Left hindlimb (tissue), 1 donor: ENCODE measurements around the gene CXCL5.
"Not testable (repeated sequence)": the region's sequence is repeated elsewhere in the genome, so short reads cannot be mapped to it uniquely, and the experiment has no call there.

Experiments used
- DNase-seq: peaks from one replicate; pipeline ENCODE4 v3.0.0-alpha.2; 2018

CXCL5 gene

DNA sequence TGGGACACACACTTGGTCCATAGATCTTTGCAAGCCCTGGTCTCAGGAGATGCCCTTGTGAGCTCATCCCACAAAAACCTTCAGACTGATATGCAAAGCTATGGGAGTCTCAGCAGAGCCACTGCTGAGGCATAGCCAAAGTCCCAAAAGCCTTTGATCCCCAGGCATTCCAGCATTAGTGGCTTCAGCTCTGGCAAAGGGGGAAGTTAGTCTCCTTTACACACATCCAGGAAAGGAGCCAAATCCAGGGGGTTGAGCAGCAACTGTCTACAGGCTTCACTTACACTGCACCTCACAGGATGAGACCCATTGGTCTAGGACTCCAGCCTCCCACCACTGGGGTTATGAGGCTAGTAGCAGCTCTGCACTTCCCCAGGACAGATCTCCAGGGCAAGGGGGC is 30.6 kb downstream of the CXCL5 start:
- no peak for DNase-seq

DNA sequence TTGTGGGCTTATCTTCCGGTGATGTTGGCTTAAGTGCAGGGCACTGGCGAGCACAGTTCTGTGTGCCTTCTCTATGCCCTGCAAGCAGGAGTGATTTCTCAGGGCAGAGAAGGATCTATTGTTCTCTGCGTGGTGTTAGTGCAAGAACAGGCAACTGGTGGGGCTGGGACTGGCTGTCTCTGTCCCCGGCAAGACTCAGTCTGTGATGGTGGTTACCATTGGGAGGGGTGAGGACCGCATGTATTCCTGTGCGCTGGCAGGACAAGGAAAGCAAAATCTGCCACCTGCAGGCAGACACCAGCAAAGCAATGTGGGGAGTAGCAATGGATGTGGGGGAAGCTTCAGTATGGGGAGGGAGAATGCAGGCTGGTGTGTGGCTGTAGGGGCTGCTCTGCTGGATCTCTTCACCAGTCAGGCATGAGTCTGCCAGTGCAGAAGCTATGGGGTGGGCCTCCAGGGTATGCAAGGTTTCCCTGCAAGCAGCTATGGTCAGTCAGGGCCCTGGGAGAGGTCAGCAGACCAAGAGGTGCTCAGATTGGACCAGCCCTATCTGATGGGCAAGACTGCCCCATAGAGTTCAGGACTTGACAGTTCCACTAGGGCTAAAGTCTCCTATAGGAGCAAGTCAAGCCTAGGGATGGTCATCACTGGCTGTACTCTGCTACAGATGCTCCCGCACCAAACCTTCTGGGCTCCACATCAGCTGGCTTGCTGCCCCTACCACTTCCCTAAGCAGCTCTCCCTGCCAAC is 33.4 kb downstream of the CXCL5 start:
- no peak for DNase-seq

DNA sequence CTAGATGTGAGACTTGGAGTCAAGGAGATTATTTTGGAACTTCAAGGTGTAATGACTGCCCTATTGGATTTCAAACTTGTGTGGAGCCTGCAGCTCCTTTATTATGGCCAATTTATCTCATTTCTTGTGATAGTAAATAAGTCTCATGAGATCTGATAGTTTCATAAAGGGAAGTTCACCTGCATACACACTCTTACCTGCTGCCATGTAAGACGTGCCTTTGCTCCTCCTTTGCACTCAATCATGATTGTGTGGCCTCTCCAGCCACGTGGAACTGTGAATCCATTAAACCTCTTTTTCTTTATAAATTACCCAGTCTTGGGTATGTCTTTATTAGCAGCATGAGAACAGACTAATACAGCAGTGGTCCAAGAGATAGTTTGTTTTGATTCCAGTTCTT is 35.8 kb downstream of the CXCL5 start:
- no peak for DNase-seq

DNA sequence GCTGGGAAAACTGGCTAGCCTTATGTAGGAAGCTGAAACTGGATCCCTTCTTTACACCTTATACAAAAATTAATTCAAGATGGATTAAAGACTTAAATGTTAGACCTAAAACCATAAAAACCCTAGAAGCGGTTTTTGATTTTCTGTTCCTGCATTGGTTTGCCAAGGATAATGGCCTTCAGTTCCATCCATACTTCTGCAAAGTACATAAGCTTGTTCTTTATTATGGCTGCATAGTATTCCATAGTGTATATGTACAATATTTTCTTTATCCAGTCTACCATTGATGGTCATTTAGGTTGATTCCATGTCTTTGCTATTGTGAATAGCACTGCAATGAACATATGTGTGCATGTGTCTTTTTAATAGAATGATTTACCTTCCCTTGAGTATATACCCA is 39.4 kb downstream of the CXCL5 start:
- not testable (repeated sequence) for DNase-seq

DNA sequence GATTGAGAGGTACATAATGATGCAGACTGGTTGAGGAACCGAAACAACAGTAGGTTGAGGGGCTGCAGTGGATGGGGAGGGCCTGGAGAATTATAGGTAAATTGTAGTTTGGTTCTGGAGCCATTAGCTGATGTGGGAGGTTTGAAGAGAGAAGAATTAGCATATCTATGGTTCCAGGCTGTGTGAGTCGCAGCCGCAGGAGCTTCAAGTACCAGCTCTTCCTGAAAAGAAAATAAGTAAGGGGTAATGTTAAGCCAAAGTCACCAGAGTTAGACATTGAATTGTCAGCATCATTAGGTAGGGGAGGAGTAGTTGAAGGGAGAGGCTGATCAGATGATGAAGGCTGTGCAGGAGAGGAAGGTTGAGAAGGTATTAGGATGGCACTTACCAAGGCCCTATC is 46.1 kb downstream of the CXCL5 start:
- no peak for DNase-seq

DNA sequence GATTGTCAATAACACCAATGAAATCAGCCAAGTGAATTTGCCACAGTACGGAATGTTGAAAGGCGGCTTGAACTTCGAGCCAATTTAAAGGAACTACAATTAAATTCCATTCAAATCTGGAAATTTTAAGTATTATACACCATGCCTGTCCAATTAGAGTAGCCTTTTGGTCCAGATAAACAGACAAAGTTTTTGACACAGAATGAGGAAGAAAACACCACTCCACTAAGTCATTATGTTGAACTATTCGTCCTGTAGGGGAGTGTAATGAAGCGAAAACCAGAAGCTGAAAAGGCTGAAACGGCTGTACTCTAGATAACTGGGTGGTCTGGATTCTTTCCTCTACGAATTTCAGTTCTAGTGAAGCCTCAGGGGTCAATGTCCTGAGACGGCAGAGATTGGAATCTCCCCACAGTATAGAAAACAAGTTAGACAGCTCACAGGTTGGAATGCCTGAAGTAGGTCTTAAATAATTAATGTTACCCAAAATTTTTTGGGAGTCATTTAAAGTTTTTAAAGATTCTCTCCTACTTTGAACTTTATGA is 48.0 kb downstream of the CXCL5 start:
- not testable (repeated sequence) for DNase-seq

DNA sequence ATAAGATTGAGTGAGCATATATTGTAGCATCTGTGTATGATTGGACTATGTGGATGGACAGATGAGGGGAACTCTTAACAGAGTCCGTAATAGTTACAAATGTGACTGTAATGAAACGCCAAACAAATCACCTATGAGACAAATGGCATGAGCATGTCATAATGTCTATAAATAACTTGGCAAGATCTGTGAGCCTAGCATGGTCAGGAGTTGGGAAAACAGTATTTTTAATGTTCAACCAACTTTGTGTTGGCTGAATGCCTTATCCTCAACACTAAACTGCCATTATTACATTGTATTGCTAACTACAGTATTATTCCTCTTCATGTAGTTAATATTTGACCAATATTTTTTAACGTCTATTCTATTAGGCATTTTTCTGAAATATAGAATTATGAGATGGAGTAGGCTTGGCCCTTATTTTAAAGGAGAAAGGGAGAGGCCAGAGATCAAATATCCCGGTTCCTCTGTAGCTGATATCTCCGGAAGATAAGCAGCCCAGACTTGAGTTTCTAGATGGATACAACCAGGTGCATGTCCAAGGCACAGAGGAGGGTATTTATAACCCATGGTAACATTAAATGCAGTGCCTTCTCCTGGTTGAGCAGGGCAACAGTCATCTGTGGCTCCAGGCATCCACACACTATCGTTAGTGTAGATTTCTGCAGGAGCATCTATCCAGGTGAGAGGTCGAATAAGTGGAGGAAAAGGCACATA is 49.3 kb downstream of the CXCL5 start:
- no peak for DNase-seq

DNA sequence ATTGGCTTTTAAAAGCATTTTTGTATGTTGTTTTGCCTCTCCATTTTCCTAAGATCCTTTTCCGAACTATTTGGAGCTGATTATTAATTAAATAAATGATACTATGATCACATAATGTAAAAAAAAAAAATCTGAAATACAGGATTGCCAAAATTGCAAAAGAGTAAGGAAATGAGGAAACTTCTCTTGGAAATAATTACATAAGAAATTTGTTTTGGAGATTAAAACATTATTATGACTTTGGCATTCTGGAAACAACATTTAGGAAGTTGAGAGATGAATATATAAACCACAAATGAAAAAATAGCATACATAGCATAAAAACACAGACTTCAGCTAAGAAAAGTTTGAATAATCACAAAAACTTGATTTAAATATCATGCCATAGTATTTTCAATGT is 50.2 kb downstream of the CXCL5 start:
- no peak for DNase-seq

DNA sequence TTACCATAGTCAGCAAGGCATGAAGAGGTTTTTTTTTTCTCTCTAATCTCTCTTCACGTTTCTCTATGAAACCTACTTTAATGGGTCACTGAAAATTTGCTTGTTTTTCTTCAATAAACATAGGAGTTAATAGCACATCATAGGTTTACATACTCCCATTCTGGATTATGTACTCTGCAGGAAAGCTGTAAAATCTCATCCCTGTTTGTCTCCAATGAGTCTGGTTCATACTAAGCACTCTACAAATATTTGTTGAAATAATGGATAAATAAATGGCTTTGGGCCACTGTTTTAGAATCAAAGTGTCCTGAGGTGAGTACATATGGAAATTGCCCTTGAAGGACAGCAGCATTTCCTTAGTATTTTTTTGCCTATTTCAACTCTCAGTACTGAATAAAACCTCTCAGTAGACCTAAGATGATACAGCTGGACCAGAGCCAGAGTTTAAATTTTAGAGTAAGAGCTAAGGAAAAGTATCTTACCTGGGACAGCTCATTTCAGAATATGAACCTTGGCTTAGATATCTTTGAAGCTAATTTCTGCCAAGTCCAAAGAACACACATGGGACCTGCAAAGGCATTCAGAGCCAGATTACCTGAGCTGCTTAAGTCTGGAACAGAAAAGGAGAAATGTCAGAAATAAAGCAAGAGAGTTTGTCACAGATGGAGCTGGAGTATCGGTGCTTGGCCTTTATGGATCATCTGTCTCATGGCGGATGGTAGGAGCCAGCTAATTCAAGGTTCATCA is 51.1 kb downstream of the CXCL5 start:
- DNase-seq = no peak

DNA sequence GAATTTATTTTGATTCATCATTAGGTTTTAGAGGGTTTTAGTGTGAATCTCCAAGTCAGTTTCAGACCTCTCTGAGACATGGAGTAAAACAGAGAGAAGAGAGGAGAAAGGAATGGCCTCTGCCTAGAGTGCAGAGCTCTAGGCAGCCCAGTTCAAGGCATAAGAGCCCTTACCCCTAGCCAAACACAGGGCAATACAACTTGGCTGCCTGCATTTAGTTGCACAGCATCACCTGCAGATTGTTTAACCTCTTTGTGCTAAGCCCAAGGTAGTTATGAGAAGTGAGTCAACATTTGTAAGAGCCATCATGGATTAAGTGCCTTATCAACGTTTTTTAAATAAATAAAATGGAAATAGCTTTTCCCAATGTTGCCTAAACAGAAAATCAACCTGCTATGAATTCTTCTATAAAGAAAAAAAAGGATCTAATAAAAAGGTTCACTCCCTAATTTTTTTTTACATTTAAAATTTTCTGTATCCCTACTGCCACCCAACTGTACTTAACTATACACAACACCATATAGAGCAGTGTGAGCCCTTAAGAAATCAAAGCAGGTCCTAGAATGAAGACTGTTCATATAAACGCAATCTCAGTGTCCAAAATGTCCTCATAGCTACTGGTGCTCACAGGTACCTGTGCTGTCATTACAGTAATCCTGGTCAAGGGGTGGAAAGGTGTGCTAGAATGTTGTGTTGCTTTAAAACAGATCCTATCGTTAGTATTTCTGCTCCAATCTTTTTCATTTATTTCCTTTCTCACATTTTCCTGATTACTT is 52.6 kb downstream of the CXCL5 start:
- no peak for DNase-seq
